MM.1S (cell line): ENCODE measurements around the gene RNF180.

Experiments used
- EZH2 ChIP-seq: fragments of 300-600 bp; sonication (generic); optimal IDR thresholded peaks from 2 replicates; pipeline ENCODE3; 2017; ENCODE audit warnings: low read depth, mild to moderate bottlenecking, antibody characterized with exemption, low read length, mixed read lengths
- EZH2phosphoT487 ChIP-seq: fragments of 300-600 bp; sonication (generic); IDR thresholded peaks from 2 replicates; pipeline ENCODE4 v1.6.1; 2018; ENCODE audit warnings: antibody characterized with exemption, low read length

- TF ChIP-seq EZH2 (no peak), EZH2phosphoT487 (no peak)
Observed at GRCh38 chr5:64176301-64176700, 10.7 kb downstream of the RNF180 start.
